ENCODE results near the gene WASHC4.

WASHC4 gene

DNA sequence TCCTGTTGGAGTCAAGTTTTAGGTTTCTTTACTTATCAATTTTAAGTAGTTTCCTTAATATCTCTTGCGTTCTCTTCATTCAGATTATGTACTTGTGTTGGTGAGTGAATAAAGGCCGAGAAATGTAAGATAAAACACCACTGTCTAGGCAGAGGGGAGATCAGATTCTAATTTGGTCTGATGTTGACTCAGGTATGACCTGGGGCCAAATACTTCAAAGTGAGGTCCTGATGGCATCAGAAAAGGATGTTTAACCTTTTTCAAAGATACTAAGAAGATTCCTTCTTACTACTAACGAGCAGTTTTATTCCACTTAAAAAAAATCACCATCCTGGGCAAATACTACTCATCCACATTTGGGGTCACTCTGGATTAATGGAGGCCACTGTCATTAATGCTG, 101.6 kb downstream of the WASHC4 start:
- no peak for DNase-seq (ENCODE audit: low read depth in 2 of 2)

DNA sequence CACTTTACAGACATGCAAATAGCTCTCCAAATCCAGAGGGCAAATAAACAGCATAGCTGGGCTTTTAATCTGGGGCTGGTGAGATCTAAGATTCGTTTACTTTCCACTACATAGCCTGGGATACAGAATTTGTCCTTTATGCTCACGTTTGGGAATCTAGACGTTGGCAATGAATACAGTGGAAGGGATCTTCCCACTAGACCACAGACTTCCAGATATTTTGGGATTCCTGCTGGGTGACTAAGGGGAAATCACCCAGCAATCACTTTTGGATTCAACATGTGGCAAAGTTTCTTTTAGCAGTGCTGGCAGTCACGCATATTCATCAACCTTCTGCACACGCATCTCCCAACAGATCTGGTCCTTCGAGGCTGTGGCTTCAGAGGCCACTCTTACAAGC, 104.9 kb downstream of the WASHC4 start:
- DNase-seq (ENCODE audit: low read depth in 2 of 2): no peak

DNA sequence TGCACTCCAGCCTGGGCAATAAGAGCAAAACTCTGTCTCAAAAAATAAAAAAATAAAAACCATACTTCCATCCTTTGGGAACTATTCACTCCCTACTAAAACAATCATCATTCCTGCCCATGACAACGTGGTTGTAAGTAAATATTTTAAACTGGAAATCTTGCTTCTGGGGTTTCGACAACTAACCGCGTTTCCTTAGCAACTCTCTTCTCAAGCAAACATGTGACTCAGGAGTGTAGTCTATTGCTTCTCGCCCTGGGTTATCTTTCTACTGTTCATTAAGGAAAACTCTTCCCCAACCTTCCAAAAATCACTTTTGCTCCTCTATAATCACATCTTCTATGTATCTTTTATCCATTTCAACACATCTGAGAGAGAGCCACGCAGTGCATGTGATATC, 106.6 kb downstream of the WASHC4 start:
- no peak for DNase-seq (ENCODE audit: low read depth in 2 of 2)

DNA sequence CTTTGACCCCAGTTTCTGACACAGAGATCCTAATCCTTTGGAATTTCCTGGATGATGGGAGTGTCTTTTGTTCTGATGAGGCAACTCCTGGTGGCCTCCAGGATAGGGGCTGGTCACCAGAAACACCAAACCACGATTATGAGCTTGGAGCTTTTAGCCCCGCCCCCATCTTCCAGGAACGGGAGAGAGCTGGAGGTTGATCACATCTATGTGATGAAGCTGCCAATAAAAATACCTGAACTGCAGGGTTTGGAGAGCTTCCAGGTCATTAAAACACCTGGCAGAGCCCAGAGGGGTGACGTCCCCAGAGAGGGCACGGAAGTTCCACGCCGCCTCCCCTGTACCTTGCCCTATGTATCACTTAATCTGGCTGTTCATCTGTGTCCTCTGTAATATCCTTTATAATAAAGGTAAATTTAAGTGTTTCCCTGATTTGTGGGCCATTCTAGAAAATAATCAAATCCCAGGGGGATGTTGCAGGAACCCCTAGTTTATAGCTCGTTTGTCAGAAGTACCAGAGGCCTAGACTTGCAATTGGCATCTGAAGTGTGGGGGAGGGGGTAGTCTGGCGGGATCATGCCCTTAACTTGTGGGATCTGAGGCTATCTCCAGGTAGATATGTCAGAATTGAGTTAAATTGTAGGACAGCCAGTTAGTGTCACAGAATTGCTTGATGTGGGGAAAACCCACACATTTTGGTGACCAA, 107.3 kb downstream of the WASHC4 start:
- no peak for DNase-seq (ENCODE audit: low read depth in 2 of 2)

DNA sequence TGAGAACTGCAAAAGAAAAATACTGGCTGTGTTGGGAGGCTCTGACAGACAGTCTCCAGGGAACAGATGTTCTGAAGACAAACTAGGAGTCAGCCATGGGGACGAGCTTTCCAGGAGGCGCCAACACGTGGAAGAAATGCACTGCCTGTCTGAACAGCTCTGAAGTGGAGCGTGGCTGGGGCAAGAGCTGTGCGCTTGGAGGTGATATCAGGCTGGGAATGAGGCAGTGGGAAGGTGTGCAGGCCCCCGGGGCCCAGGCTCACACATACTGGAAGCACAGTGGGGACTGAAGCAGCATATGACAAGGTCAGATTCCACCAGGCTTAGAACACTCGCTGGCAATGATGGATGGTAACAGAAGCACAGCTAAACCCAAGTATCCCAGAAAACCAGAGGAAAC, 110.9 kb downstream of the WASHC4 start:
- DNase-seq (ENCODE audit: low read depth in 2 of 2): no peak

All from stimulated activated CD4-positive, alpha-beta T cell treated with anti-CD3 and anti-CD28 coated beads, Interleukin-4, amount 100 ng/mL, for 48 hours (primary cell).